RWPE2 (cell line): Measurements from ENCODE around the gene WDR37.
A peak's percentile ranks its signal among the peaks of the same experiment; 100 is the strongest.
"Not testable (repeated sequence)": the region's sequence is repeated elsewhere in the genome, so short reads cannot be mapped to it uniquely, and the experiment has no call there.

Source experiments
- ATAC-seq: fragments of 200-7000 bp; cut with Tn5 transposase; 3 replicates; pipeline ENCODE4 v1.9.1; 2021; ENCODE audit warnings: low read depth
- DNase-seq: peaks from one replicate; pipeline ENCODE4 v3.0.0-alpha.2; 2020; ENCODE audit warnings: low spot score
- H3K27ac ChIP-seq: fragments of 450-650 bp; 2 replicates; pipeline ENCODE4 v1.5.1; 2017; ENCODE audit warnings: mild to moderate bottlenecking; ENCODE audit not compliant: poor library complexity, severe bottlenecking
- H3K27me3 ChIP-seq: fragments of 250-450 bp; sonication (Bioruptor Pico); 2 replicates; pipeline ENCODE4 v1.5.1; 2021; ENCODE audit warnings: mild to moderate bottlenecking, moderate library complexity; ENCODE audit not compliant: insufficient read depth, poor library complexity, severe bottlenecking
- H3K36me3 ChIP-seq: fragments of 250-450 bp; sonication (Bioruptor Pico); 2 replicates; pipeline ENCODE4 v1.5.1; 2020; ENCODE audit warnings: low read depth, mild to moderate bottlenecking, moderate library complexity
- H3K4me1 ChIP-seq: fragments of 250-450 bp; sonication (Bioruptor Pico); 2 replicates; pipeline ENCODE4 v1.5.1; 2021; ENCODE audit warnings: mild to moderate bottlenecking, moderate library complexity; ENCODE audit not compliant: insufficient read depth, poor library complexity, severe bottlenecking
- H3K4me3 ChIP-seq: fragments of 250-450 bp; sonication (Bioruptor Pico); 2 replicates; pipeline ENCODE4 v1.5.1; 2021; ENCODE audit warnings: mild to moderate bottlenecking, moderate library complexity; ENCODE audit not compliant: severe bottlenecking
- H3K9me3 ChIP-seq: fragments of 250-450 bp; sonication (Bioruptor Pico); 2 replicates; pipeline ENCODE4 v1.5.1; 2021; ENCODE audit warnings: mild to moderate bottlenecking, moderate library complexity; ENCODE audit not compliant: severe bottlenecking
- TF ChIP-seq, protein P1 (sequence below): fragments of 450-650 bp; IDR thresholded peaks from one replicate; pipeline ENCODE4 v1.5.1; 2017; ENCODE audit warnings: mild to moderate bottlenecking, moderate library complexity; ENCODE audit not compliant: poor library complexity, severe bottlenecking

Gene WDR37

DNA sequence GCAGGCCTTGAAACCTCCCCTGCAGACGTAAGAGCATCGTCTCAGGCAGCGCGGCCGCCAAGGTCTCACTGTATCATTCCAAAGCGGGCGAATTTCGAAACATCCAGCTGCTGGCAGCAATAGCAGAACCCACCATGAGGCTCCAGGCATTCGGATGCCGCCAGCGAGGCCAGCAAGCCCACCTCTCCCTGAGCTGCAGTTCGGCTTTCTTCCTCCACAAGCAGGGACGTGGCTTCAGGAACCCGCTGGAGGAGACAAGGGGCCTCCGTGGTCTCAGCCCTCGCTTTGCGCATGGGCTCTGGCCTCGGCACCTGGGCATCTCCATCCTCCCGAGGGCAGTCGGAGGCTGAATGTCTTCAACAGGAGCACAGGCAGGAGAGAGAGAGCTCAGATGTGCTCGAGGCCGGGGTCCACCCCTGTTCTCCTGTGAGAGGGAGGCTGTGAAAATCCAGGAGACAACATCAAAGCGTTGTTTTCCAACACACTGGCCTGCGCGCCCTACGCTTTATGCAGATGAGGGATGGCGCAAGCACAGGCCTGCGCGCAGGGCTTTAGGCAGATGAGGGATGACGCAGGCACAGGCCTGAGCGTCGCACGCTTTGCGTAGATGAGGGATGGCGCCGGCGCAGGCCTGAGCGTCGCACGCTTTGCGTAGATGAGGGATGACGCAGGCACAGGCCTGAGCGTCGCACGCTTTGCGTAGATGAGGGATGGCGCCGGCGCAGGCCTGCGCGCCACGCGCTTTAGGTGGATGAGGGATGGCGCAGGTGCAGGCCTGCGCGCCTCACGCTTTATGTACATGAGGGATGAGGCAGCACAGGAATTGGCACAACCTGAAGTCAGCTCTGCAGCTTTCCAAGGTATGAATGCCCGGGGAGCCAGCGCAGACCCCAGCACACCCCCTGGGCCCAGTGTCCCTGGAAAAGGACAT is 103.2 kb downstream of the WDR37 start:
- TF ChIP-seq, protein P1, sequence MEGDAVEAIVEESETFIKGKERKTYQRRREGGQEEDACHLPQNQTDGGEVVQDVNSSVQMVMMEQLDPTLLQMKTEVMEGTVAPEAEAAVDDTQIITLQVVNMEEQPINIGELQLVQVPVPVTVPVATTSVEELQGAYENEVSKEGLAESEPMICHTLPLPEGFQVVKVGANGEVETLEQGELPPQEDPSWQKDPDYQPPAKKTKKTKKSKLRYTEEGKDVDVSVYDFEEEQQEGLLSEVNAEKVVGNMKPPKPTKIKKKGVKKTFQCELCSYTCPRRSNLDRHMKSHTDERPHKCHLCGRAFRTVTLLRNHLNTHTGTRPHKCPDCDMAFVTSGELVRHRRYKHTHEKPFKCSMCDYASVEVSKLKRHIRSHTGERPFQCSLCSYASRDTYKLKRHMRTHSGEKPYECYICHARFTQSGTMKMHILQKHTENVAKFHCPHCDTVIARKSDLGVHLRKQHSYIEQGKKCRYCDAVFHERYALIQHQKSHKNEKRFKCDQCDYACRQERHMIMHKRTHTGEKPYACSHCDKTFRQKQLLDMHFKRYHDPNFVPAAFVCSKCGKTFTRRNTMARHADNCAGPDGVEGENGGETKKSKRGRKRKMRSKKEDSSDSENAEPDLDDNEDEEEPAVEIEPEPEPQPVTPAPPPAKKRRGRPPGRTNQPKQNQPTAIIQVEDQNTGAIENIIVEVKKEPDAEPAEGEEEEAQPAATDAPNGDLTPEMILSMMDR: no peak
- ATAC-seq (peak; percentile 70), DNase-seq (no peak)
- Histone ChIP-seq H3K4me1 (no peaks in the 10 kb centered on the region), H3K36me3 (no peaks in the 10 kb centered on the region), H3K9me3 (no peaks in the 10 kb centered on the region), H3K27ac (no peak overlapping the region), H3K4me3 (peak overlapping the region; percentile 47), H3K27me3 (no peaks in the 10 kb centered on the region)

DNA sequence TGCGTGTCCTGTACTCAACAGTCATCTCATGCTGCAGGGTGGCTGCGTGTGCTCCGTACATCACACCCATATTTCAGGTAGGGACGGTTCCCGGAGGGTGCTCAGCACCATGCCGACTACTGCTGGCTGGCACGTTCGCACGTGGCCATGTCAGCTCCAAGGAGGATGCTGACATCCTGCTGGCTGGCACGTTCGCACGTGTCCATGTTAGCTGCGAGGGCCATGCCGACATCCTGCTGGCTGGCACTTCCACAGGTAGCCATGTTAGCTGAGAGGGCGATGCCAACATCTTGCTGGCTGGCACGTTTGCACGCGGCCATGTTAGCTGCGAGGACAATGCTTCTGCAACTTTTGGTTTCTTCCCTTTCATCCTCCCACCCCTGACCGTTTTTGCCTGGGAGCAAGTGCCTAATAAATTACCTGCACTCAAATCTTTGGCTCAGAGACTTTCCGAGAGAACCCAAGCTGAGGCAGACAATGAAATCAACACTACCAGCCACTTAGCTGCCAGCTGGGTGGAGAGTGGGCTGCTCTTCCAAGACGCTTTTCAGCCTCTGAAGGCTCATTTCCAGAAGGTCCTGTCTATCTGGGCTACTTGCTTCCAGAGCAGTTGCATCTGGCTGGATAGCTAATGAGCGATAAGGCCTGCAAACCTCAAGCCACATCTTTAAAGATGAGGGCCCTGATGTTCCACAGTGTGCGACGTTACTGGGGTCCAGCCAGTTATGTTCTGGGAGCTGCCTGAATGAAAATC is 104.6 kb downstream of the WDR37 start:
- Histone ChIP-seq H3K4me1 (no peaks in the 10 kb centered on the region), H3K27me3 (no peaks in the 10 kb centered on the region), H3K4me3 (no peak overlapping the region), H3K9me3 (no peaks in the 10 kb centered on the region), H3K27ac (no peak overlapping the region), H3K36me3 (no peaks in the 10 kb centered on the region)
- no peak for DNase-seq
- TF ChIP-seq, protein P1: no peak
- ATAC-seq: no peak

DNA sequence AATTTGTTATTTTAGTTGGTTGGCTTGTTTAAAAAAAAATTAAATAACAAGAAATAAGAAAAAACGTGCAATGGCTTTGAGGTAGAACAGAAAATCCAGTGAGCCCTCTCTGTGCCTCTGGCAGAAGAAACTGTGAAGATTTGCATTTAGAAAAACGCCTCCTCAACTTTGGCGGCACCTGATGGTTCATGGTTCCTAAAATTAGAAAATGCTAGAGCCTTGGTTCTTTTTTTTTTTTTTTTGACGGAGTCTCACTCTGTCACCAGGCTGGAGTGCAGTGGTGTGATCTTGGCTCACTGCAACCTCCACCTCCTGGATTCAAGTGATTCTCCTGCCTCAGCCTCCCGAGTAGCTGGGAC is 105.1 kb downstream of the WDR37 start:
- not testable (repeated sequence) for H3K9me3 ChIP-seq, DNase-seq, ATAC-seq

DNA sequence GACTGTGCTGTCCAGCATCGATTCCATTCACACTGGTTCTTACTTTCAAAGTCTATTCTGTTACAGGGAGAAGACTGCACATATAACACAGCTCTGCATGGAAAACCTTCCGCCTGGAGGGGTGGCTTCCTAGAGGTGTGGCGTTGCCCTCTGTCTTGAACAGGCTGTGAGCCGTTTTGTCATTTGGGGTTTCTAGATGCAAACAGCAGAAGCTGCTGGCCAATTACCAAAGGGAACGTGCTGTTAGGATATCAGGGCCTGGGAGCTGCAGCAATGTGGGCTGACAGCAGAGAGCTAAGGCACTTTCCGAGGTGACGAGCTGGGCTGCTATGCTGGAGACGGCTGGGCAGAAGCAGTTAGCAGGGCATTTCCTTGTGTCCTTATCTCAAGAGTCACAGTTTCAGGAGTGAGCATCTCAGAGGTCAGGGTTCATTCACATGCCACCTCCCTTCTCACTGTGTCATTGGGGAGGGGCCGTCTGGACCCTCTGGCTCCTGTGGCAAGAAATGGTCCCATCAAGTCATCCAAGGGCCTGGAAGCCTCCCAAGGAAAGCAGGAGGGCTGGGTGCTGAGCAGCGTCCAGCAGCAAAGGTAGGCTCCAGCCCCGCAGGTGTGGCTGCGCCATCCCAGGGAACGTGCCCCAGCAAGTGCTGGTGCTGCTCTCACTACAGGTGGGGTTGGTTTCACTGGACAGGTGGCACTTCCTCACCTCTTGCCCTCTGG is 106.5 kb downstream of the WDR37 start:
- no peak for DNase-seq
- Histone ChIP-seq H3K9me3 (no peaks in the 10 kb centered on the region), H3K36me3 (no peaks in the 10 kb centered on the region), H3K27me3 (no peaks in the 10 kb centered on the region), H3K27ac (no peak overlapping the region), H3K4me1 (no peaks in the 10 kb centered on the region), H3K4me3 (no peak overlapping the region)
- TF ChIP-seq, protein P1: no peak
- no peak for ATAC-seq

More for the DNA sequence above, 105.1 kb downstream of the WDR37 start:
- H3K27ac ChIP-seq, H3K4me1 ChIP-seq, H3K27me3 ChIP-seq, H3K4me3 ChIP-seq, H3K36me3 ChIP-seq: not testable (repeated sequence)

DNA sequence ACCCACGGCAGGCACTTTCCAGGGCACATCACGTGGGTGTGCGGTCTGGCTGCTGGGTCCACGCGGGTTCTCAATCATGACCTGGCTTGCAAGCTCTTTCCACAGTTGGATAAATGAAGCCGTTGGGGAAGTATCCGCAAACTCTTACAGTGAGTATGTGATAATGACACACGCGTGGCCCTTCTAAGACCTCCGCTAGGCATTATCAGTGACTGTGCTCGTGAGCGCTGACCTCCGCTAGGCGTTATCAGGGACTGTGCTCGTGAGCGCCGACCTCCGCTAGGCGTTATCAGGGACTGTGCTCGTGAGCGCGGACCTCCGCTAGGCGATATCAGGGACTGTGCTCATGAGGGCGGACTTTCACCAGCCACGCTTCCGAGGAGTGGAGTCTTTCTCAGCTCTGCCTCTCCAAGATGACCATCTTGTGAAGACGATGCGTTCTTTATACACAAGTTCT is 107.0 kb downstream of the WDR37 start:
- Histone ChIP-seq H3K4me3 (no peak overlapping the region), H3K4me1 (no peaks in the 10 kb centered on the region), H3K27me3 (no peaks in the 10 kb centered on the region), H3K27ac (no peak overlapping the region), H3K9me3 (no peaks in the 10 kb centered on the region), H3K36me3 (no peaks in the 10 kb centered on the region)
- TF ChIP-seq, protein P1: no peak
- DNase-seq (no peak), ATAC-seq (no peak)
